Stimulated activated CD4-positive, alpha-beta T cell treated with anti-CD3 and anti-CD28 coated beads, TNF-alpha, amount 100 ng/mL, for 4 hours (primary cell): Measurements from ENCODE around the gene OTX1.

Experiments
- DNase-seq, 3 experiments: peaks; one replicate each; pipeline ENCODE4 v3.0.0-alpha.2; 2020; ENCODE audit warnings: low read depth in 3 of 3

OTX1 gene

DNA sequence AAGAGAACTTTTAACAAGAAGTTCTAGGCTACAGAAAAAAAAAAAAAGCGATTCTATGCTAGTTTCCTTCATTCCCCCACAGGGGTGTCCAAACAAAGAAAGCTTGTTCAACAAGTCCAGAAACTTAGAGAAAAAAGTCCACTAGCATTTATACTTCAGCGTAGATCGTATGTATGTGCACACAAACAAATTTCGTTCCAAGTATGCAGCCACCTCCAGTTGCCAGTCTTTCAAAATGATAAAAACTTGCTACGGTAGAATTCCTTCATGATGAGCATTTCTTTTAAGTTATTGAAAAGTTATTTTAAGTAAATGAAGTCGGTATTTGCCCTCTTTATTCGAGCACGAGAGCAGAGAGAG lies 3.7 kb upstream of the OTX1 start:
- DNase-seq: no peak

- DNase-seq: no peak
Observed at GRCh38 chr2:63047321-63048279, 3.0 kb upstream of the OTX1 start.

GRCh38 chr2:63048367-63049171 lies 2.1 kb upstream of the OTX1 start:
- DNase-seq: no peak

GRCh38 chr2:63049211-63049969 lies 1.2 kb upstream of the OTX1 start:
- DNase-seq: no peak

- DNase-seq: no peak
Observed at GRCh38 chr2:63049970-63050333, 678 bp upstream of the OTX1 start.

DNA sequence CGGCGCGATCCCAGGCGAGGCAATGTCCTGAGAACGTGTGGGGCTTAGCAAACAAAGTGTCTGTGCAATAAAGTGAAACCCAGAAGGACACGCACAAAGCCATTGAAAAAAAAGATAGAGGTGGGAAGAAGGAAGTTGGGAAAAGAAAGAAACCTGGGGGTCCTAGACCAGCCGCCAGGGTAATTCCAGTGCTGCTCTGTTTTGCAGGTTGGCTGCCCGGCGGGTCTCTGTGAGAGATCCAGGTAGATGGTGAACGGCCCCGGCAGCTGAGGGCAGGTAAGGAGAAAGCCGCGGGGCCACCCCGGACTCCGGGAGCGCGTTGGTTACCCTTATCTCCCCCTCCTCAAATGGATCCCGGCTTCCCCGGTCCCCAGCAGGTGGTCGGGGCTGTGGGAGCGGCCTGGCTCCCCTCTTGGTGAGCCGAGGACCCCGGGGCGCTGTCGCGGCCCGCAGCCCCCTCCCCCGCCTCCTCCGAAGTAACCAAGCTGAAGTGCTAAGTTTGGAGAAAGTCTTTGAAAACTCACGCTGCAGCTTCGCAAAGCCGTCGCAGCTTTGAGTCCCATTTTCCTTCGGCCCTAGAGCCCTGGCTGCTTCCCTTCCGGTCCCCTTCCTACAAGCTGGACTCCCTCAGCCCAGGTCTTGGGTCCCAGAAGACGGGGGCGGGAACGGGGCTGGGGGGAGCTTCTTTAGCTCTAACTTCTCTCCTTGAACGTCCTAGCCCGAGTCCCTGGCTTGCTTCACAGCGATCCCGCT lies 588 bp downstream of the OTX1 start:
- DNase-seq: no peak

- no peak for DNase-seq
Observed at GRCh38 chr2:63051795-63052333, 1.2 kb downstream of the OTX1 start.

DNA sequence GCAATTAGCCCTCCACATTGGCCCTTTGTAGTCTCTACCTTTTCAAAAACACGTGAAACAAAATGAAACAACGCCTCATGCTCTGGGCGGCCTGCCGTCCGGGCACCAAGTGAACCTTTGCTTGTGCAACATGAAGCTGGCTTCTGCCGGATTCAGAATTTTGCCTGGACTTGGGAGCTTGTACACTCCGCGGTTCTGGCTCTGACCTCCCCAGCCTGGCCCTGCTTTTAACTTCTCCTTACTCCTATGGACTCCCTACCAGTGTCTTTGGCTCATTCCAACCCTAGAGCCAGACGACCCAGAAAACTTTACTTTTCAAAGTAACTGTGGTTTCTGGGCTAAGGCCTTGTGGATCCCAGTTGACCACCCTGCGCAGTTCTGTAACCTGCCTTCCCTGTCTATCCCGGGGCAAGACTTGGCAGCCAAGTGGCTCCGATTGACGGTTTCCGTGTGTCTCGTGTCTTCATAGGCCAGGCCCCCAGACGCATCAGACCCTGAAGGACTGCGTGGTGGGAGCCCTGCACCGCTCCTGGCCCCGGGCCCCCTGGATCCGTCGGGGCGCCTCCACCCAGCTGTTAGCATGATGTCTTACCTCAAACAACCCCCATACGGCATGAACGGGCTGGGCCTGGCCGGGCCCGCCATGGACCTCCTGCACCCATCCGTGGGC lies 1.9 kb downstream of the OTX1 start:
- no peak for DNase-seq

GRCh38 chr2:63053081-63053888 lies 2.7 kb downstream of the OTX1 start:
- no peak for DNase-seq

- DNase-seq: no peak
Observed at GRCh38 chr2:63053889-63054602, 3.4 kb downstream of the OTX1 start.

DNA sequence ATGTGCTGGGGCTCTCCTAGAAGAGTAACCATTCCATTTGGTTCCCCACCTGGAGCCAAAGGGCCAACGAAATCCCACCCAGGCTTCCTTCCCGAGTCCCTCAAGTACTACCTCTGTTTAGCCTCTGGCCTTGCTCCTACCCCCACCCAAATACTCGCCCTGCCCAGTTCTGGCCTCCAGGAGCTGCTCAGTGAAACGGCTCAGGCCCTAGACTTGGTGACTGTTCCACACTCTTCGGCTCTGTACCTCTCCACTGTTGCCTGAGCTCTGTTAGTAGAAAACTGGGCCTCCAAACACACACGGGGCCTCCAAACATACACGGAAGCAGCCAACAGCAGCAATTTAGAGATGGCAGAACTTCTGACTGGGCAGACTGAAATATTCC lies 4.2 kb downstream of the OTX1 start:
- no peak for DNase-seq

- DNase-seq: no peak
Observed at GRCh38 chr2:63055226-63056106, 4.8 kb downstream of the OTX1 start.

DNA sequence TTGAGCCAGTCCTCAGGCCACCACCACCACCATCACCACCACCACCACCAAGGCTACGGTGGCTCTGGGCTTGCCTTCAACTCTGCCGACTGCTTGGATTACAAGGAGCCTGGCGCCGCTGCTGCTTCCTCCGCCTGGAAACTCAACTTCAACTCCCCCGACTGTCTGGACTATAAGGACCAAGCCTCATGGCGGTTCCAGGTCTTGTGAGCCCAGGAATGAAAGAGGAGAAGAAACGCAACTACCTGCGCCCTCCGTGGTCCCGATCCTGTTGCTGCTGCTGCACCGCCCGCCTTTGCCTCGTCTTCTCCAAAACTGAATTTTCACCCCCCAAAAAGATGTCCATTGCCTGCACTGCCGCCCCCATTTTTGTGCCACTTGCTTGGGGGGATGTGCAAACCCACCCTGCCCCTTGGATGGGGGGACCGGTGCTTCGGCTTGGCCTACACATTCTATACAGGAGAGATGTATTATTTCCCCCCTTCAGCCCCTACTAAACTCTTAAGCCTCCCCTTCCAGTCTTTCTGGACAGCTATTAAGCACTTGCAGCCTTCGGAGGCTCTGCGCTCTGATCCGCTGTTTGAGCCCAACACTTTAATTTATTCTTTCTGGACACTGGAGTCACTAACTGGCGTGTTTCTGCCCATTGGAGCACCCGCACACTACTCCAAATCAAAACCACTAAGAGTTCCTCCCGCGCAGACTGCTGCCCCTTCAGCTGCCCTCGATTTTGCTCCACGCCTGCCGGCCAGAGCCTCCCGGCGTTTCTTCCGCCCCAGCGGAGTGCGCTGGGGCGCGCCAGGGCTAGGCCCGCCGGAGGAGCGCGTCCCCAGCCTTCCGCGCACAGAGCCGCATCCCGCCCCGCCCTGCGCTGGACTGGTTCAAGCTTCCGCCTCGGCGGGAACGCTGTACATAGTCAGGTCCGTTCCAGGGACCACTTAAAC lies 5.7 kb downstream of the OTX1 start:
- no peak for DNase-seq

DNA sequence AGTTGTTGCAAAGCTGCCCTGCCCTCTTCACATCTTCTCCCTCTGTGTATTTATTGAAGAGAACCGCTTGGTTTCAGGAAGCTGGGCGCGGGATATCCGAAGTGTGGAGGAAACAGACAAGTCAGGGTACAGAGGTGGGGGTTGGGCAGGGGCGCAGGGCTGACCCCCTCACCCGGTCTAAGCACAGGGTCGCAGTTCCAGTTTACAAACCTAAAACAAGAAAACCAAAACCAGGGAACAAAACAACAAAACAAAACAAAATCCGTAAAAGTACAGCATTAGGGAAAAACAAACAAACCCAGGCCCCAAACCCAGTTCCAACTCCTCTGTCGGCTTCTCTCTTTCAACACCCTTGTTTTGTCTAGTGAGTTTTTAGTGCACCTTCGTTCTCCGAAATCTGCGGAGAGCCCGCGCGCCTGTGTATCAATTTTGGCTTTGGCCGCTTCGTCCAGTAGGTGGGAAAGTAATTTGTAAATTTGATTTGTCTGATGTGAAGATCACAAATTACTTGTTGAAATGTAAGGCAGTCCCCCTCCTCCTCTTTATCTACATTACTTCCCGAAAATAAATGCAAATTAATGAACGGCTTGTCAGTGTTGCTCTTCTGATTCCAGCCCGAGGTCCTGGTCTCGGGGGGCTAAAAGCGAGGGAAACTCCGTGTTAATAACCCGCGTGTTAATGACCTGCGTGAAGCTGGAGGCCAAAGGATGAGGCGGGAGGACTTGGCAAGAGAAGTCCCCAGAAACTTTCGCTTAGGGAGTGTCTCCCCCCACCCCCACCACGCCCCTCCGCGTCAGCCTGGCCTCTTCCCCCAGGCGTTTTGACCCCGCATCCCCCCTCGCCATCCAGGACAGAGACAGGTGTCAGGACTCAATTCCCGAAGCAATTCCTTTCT lies 6.9 kb downstream of the OTX1 start:
- no peak for DNase-seq

DNA sequence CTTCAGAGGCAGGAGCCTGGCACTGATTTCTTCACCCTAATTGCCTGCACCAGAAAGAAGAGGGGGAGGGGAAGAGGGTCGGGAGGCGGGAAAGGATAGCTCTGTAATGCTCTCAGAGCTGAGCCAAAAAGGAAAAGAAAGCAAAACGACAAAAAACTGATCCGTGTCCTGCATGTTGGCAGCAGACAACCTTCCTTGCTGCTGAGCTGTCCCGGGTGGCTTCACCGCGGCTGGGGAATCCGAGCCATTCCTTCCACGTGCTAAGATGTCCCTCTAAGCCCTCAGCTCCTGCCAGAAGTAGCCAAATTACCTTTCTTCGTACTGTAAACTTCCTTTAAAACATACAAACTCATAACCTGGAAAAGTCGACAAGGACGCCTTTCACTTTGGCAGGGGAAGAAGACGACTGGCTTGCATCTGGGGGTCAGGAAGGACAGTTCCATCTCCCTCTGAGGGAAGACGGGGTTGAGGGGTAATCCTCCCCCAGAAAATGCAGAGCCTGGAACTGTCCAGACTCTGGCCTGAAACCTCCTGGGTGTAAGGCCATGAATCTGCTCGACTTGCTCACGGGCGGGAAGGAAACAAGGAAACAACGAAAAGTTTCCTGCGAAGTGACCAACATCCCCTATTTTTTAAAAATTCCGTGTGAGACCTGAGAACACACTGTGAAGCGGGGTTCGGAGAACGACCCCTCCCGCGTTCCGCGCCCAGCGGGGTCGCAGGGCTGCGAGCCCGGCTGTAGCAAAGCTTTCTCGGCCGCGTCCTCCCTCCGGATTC lies 7.7 kb downstream of the OTX1 start:
- no peak for DNase-seq
